ENCODE data around the gene DOLPP1. TPM values are rescaled to one million over a fixed set of nuclear protein-coding genes. Genes with fewer than 3 reads are reported as not detected.

DOLPP1 gene
- total and polyA plus RNA-seq, 2 of the 13 experiments (the other 11 are each of a cell fraction or from before 2014, with no cell fraction given) = 21.0 to 34.1 TPM

GRCh38 chr9:129064499-129064908, 16.4 kb upstream of the DOLPP1 start (continued):
- TF ChIP-seq ZNF687 (CRISPR knock-in tag; IDR thresholded peaks at IDR 0.05) = peak; percentile 90
- TF ChIP-seq ZKSCAN5 (CRISPR knock-in tag; IDR thresholded peaks at IDR 0.05) = no peak
- 0 out of 2 replicates have a peak, but pooled peaks have one; percentile 33 for TF ChIP-seq E2F1 (CRISPR knock-in tag; IDR thresholded peaks at IDR 0.05)
- 0 out of 2 replicates have a peak, but pooled peaks have one; percentile 35 for TF ChIP-seq RBAK (CRISPR knock-in tag; IDR thresholded peaks at IDR 0.05)
- TF ChIP-seq ZNF335 (CRISPR knock-in tag; IDR thresholded peaks at IDR 0.05) = peak; percentile 48; the same call in 1 of the 2 replicates
- TF ChIP-seq JARID2 (CRISPR knock-in tag; IDR thresholded peaks at IDR 0.05; ENCODE audit: insufficient replicate concordance) = no peak
- TF ChIP-seq U2AF1 (optimal IDR thresholded peaks at IDR 0.05; ENCODE audit: low read depth, low read length) = no peak
- TF ChIP-seq PTBP1 (IDR thresholded peaks at IDR 0.05; ENCODE audit: low read depth, low read length, poor library complexity, severe bottlenecking) = no peak
- TF ChIP-seq MBD4 (IDR thresholded peaks at IDR 0.05; ENCODE audit: borderline replicate concordance, low read length) = no peak
- TF ChIP-seq HOXA3 (CRISPR knock-in tag; IDR thresholded peaks at IDR 0.05) = peak; percentile 80; the same call in 1 of the 2 replicates
- 0 out of 2 replicates have a peak, but pooled peaks have one; percentile 34 for TF ChIP-seq SIX4 (CRISPR knock-in tag; IDR thresholded peaks at IDR 0.05)
- TF ChIP-seq ZSCAN22 (CRISPR knock-in tag; IDR thresholded peaks at IDR 0.05) = 0 out of 2 replicates have a peak, but pooled peaks have one; percentile 61
- TF ChIP-seq ZNF552 (CRISPR knock-in tag; IDR thresholded peaks at IDR 0.05; ENCODE audit: borderline replicate concordance) = peak; percentile 35; the same call in 1 of the 2 replicates
- TF ChIP-seq ZNF691 (CRISPR knock-in tag; IDR thresholded peaks at IDR 0.05; ENCODE audit: borderline replicate concordance, low read depth) = peak; percentile 64; the same call in 1 of the 2 replicates
- peak; percentile 73 for TF ChIP-seq TBX2 (CRISPR knock-in tag; IDR thresholded peaks at IDR 0.05; ENCODE audit: borderline replicate concordance)
- peak; percentile 58 for TF ChIP-seq KAT8 (CRISPR knock-in tag; IDR thresholded peaks at IDR 0.05)
- no peak for TF ChIP-seq ZNF567 (CRISPR knock-in tag; IDR thresholded peaks at IDR 0.05; ENCODE audit: borderline replicate concordance)
- no peak for TF ChIP-seq ZNF354B (CRISPR knock-in tag; IDR thresholded peaks at IDR 0.05)
- TF ChIP-seq NCOA2 (CRISPR knock-in tag; IDR thresholded peaks at IDR 0.05) = peak; percentile 80
- no peak for TF ChIP-seq IKZF1 (IDR thresholded peaks at IDR 0.05)
- TF ChIP-seq TEF (CRISPR knock-in tag; IDR thresholded peaks at IDR 0.05) = no peak
- TF ChIP-seq DMAP1 (CRISPR knock-in tag; IDR thresholded peaks at IDR 0.05) = peak; percentile 58; the same call in 1 of the 2 replicates
- peak; percentile 95 for TF ChIP-seq CEBPG (CRISPR knock-in tag; IDR thresholded peaks at IDR 0.05)
- TF ChIP-seq STAT5B (CRISPR knock-in tag; IDR thresholded peaks at IDR 0.05) = peak; percentile 59; the same call in 1 of the 2 replicates
- TF ChIP-seq HNRNPH1 (optimal IDR thresholded peaks at IDR 0.05; ENCODE audit: low read depth, low read length) = no peak
- no peak for TF ChIP-seq XBP1 (CRISPR knock-in tag; IDR thresholded peaks at IDR 0.05)
- TF ChIP-seq HNF4A (CRISPR knock-in tag; IDR thresholded peaks at IDR 0.05) = peak; percentile 93

All from HepG2 (cell line).